GM19099 (cell line): ENCODE data around the gene MT3.

Source experiments
- POLR2A ChIP-seq: IDR thresholded peaks from 3 replicates; pipeline ENCODE4 v1.6.1; 2011; ENCODE audit warnings: low read depth; ENCODE audit not compliant: insufficient read length; ENCODE audit errors: extremely low read depth

MT3 gene

GRCh38 chr16:56632848-56633365 is 43.6 kb downstream of the MT3 start:
- TF ChIP-seq POLR2A, result no peak

GRCh38 chr16:56633535-56633934 is 44.2 kb downstream of the MT3 start:
- TF ChIP-seq POLR2A, result no peak

GRCh38 chr16:56634715-56635440 is 45.5 kb downstream of the MT3 start:
- no peak for TF ChIP-seq POLR2A

- no peak for TF ChIP-seq POLR2A
Measured at GRCh38 chr16:56635441-56635967, 46.2 kb downstream of the MT3 start.

DNA sequence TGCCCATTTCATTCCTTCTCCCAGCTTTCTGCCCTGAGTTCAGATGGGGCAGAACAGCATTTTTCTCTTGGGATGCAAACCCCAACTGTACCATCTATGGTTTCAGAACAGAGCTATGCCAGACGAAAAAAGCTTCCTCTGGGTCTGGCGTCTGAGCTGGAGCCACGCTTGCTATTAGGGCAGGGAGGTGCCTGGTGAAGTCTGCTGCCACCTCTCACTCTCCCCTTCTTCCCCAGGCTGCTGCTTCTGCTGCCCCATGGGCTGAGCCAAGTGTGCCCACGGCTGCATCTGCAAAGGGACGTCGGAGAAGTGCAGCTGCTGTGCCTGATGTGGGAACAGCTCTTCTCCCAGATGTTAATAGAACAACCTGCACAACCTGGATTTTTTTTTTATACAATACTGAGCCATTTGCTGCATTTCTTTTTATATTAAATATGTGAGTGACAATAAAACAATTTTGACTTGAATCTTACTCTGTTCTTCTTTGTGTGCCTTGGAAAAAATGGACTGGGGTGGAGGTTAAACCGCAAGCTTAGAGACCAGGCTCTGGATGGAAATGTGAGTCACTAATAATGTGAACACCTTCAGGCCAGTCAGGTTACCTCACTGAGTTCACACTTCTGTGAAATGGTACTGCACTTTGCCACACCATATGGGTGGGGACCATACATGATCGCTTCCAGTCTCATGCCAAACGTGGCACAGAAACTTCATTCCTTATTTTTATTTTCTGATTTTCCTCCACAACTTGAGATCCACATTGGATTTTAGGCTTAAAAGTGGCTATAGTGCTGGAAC is 47.5 kb downstream of the MT3 start:
- TF ChIP-seq POLR2A, result no peak

GRCh38 chr16:56637814-56638750 is 48.8 kb downstream of the MT3 start, which contains the start of gene MT1A:
MT1A (plus strand) TSS chr16:56638666; CDS start chr16:56638739, 73 bp downstream.
- no peak for TF ChIP-seq POLR2A

- TF ChIP-seq POLR2A, result no peak
Measured at GRCh38 chr16:56639045-56639444, 49.7 kb downstream of the MT3 start.

GRCh38 chr16:56640076-56640475 is 50.7 kb downstream of the MT3 start:
- no peak for TF ChIP-seq POLR2A
